Nephron progenitor cell (in vitro differentiated cells): Measurements from ENCODE around the gene ST14.
"Not testable (repeated sequence)": the region's sequence is repeated elsewhere in the genome, so short reads cannot be mapped to it uniquely, and the experiment has no call there.

Source experiments
- DNase-seq: peaks from one replicate; pipeline ENCODE4 v3.0.0; 2021
- H3K27ac Mint-ChIP-seq: 2 replicates; pipeline ENCODE4 v1.8.0; 2021; ENCODE audit warnings: mild to moderate bottlenecking, moderate library complexity, mixed read lengths
- H3K27me3 Mint-ChIP-seq: 2 replicates; pipeline ENCODE4 v1.8.0; 2021; ENCODE audit warnings: mild to moderate bottlenecking, low read depth, mixed read lengths; ENCODE audit not compliant: poor library complexity
- H3K36me3 Mint-ChIP-seq: 2 replicates; pipeline ENCODE4 v1.8.0; 2021; ENCODE audit warnings: low read depth, mixed read lengths
- H3K4me1 Mint-ChIP-seq: 2 replicates; pipeline ENCODE4 v1.8.0; 2021; ENCODE audit warnings: mixed read lengths
- H3K4me3 Mint-ChIP-seq: 2 replicates; pipeline ENCODE4 v1.8.0; 2021; ENCODE audit warnings: mild to moderate bottlenecking, moderate library complexity, mixed read lengths
- H3K9me3 Mint-ChIP-seq: 2 replicates; pipeline ENCODE4 v1.8.0; 2021; ENCODE audit warnings: mild to moderate bottlenecking, moderate library complexity, mixed read lengths
- CTCF ChIP-seq: fragments of 200-600 bp; sonication (generic); IDR thresholded peaks from 2 replicates; pipeline ENCODE4 v1.5.0; 2021; ENCODE audit warnings: antibody characterized with exemption

Gene ST14

GRCh38 chr11:130220311-130221035, 60.9 kb downstream of the ST14 start:
- H3K27ac Mint-ChIP-seq, result peak overlapping the region; percentile 68
- no peak overlapping the region for H3K4me3 Mint-ChIP-seq
- H3K4me1 Mint-ChIP-seq, result peaks cover 30% of the 10 kb centered on the region

GRCh38 chr11:130223291-130223971, 63.8 kb downstream of the ST14 start:
- H3K27me3 Mint-ChIP-seq, result no peaks in the 10 kb centered on the region
- peak overlapping the region; percentile 62 for H3K27ac Mint-ChIP-seq
- no peaks in the 10 kb centered on the region for H3K9me3 Mint-ChIP-seq
- H3K36me3 Mint-ChIP-seq, result peaks cover 36% of the 10 kb centered on the region
- no peak overlapping the region for H3K4me3 Mint-ChIP-seq
- no peak for TF ChIP-seq CTCF
- no peak for DNase-seq
- H3K4me1 Mint-ChIP-seq, result peaks cover 8% of the 10 kb centered on the region

More at GRCh38 chr11:130220311-130221035, 60.9 kb downstream of the ST14 start:
- peaks cover 29% of the 10 kb centered on the region for H3K36me3 Mint-ChIP-seq
- no peaks in the 10 kb centered on the region for H3K9me3 Mint-ChIP-seq
- DNase-seq, result no peak
- no peaks in the 10 kb centered on the region for H3K27me3 Mint-ChIP-seq
- no peak for TF ChIP-seq CTCF

GRCh38 chr11:130227373-130227772, 67.8 kb downstream of the ST14 start:
- TF ChIP-seq CTCF, result no peak
- no peaks in the 10 kb centered on the region for H3K9me3 Mint-ChIP-seq

GRCh38 chr11:130233486-130233885, 73.9 kb downstream of the ST14 start:
- not testable (repeated sequence) for H3K4me1 Mint-ChIP-seq, H3K27me3 Mint-ChIP-seq, H3K4me3 Mint-ChIP-seq, H3K9me3 Mint-ChIP-seq, DNase-seq, H3K27ac Mint-ChIP-seq
- peaks cover 22% of the 10 kb centered on the region for H3K36me3 Mint-ChIP-seq

More at GRCh38 chr11:130227373-130227772, 67.8 kb downstream of the ST14 start:
- Mint-ChIP-seq H3K4me1 (peaks cover 8% of the 10 kb centered on the region), H3K27me3 (no peaks in the 10 kb centered on the region), H3K36me3 (peaks cover 34% of the 10 kb centered on the region), H3K4me3 (no peak overlapping the region), H3K27ac (no peak overlapping the region)
- DNase-seq, result no peak

GRCh38 chr11:130233888-130234287, 74.3 kb downstream of the ST14 start:
- H3K27me3 Mint-ChIP-seq, DNase-seq, H3K4me3 Mint-ChIP-seq, H3K27ac Mint-ChIP-seq, H3K9me3 Mint-ChIP-seq, H3K4me1 Mint-ChIP-seq: not testable (repeated sequence)
- H3K36me3 Mint-ChIP-seq, result peaks cover 25% of the 10 kb centered on the region

GRCh38 chr11:130234315-130234714, 74.7 kb downstream of the ST14 start:
- no peak overlapping the region for H3K27ac Mint-ChIP-seq
- no peaks in the 10 kb centered on the region for H3K4me1 Mint-ChIP-seq
- DNase-seq, result no peak
- no peak overlapping the region for H3K4me3 Mint-ChIP-seq
- peaks cover 29% of the 10 kb centered on the region for H3K36me3 Mint-ChIP-seq
- no peaks in the 10 kb centered on the region for H3K9me3 Mint-ChIP-seq
- no peaks in the 10 kb centered on the region for H3K27me3 Mint-ChIP-seq
- no peak for TF ChIP-seq CTCF
